Activated CD4-positive, alpha-beta T cell treated with anti-CD3 and anti-CD28 coated beads, Interleukin-2, amount 50 U/mL, for 16 hours (primary cell): ENCODE measurements around the gene HCAR3.
A peak's percentile ranks its signal among the peaks of the same experiment; 100 is the strongest.
"Not testable (repeated sequence)": the region's sequence is repeated elsewhere in the genome, so short reads cannot be mapped to it uniquely, and the experiment has no call there.

Source experiments
- DNase-seq: peaks from one replicate; pipeline ENCODE4 v3.0.0-alpha.2; 2020

The HCAR3 gene

DNA sequence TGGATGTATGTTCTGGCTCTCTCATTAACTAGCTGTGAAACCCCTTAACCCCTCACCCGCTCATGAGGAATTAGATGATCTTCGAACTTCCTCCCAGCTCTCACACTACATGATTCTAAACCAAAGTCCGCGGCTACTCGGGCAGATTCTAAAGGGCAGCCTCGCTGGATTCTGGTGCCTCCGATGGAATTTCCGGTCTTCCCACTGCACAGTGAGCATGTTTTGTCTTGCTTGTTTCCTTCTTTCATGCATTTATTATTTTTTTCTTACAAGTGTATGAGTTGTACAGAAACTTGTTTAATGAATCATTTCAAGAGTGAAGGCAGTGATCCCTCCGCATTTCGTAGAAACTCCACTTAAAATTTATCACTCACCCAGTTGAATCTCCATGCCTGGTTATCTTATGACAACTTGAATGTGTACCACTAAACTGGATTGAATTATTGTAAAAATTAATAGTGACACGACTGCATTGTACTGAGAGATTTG lies 4.5 kb upstream of the HCAR3 start:
- peak; percentile 81 for DNase-seq

DNA sequence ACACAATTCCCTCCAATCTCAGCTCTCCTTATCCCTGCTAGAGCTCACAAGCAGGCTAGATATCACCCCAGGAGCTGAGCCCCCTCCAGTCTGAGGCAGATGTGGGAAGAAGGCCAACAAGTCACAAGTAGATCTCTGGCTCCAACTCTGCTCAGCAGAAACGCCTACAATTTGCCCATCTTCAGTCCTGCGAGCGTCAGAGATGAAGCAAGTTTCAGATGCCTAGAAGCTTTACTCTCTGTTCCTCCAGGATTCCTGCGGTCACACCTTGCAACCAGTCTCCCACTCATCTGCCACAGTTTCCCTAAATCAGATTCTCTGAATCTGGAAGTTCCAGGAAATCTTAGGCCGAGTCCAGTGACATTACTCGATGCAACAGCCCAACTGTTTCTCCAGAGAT lies 1.4 kb downstream of the HCAR3 start:
- not testable (repeated sequence) for DNase-seq

DNA sequence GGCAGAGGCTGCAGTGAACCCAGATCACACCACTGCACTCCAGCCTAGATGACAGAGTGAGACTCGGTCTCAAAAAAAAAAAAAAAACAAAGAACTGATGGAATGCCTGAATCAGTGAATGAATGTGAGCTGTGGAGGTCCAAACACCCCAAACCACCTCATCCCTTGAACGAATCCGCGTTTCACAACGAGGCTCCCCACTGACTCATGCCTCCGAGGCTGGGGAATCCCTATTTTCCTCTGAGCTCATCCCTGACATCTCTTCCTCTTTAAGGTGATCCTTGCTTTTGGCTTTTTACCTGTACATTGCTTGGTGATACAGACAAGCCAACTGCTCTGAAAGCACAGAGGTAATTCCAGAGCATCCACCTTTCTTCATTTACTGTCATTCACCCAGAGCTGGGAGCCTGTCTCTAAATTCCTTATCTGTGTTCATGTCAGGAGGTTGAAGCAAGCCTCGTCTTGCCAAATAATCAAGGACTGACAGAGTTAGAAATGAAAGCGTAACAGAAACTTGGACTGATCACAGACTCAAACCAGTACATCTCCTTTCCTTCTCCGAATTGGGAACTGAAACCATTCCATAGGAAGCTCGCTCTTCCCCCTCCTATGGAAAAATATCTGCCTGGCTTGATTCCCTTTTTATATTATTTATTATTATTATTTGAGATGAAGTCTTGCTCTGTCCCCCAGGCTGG lies 3.0 kb downstream of the HCAR3 start:
- DNase-seq: not testable (repeated sequence)

DNA sequence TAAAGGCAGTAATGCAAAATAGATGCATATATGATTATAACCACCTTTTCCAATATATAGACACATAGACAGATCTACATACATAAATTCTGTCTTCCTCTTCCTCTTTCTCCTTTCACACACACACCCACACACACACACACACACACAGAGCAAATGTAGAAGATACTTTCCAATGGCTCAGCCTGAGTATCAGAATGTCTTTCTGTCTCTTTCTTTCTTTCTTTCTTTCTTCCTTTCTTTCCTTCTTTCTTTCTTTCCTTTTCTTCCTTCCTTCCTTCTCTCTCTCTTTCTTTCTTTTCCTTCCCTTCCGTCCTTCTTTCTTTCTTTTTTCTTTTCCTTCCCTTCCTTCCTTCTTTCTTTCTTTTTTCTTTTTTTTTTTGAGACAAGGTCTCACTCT lies 5.3 kb downstream of the HCAR3 start:
- not testable (repeated sequence) for DNase-seq

DNA sequence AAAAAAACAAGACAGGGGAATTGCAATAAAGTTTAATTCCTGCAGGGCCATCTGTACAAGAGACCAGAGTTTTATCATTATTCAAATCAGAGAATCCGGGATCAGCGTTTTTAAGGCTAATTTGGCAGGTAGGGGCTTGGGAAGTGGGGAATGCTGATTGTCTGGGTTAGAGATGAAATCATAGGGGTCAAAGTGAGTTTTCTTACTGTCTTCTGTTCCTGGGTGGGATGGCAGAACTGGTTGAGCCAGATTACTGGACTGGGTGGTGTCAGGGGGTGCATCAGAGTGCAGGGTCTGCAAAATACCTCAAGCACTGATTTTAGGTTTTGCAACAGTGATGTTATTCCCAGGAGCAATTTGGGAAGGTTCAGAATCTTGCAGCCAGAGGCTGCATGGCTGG lies 6.3 kb downstream of the HCAR3 start:
- not testable (repeated sequence) for DNase-seq

DNA sequence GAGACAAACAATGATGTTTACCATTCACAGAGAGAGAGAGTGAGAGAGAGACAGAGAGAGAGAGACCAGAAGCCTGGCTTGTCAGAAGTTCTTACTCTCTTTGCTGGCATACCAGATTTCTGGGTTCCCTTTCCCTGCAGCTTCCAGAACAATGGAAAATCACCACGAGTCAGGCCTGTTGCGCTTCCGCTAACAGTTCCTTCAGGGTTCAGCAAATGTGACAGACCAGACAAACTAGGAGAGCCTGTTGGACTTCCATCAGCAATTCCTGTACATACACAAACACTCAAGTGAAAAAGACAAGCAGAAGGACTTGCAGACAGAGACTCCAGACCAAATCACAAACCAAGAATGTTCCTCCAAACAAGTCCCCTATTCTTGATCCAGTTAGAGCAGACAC lies 7.3 kb downstream of the HCAR3 start:
- DNase-seq: not testable (repeated sequence)

DNA sequence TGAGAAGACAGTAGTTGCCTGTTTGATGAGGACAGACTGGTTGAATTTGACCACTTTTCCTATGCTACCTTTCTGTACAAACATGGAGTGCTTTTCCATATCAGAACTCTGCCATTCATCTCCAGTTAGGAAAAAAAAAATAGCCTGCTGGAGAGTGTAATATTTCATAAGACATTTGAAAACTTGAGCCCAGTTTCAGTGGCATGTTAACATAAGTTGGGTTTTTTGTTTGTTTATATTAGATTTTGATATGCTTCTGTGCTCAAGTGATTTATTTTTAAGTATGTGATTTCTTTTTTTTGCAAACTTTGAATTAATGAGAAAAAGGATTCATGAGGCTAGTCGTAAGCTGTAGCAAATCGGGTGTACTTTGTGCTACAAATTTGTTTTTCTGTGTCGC lies 12.8 kb downstream of the HCAR3 start:
- not testable (repeated sequence) for DNase-seq

DNA sequence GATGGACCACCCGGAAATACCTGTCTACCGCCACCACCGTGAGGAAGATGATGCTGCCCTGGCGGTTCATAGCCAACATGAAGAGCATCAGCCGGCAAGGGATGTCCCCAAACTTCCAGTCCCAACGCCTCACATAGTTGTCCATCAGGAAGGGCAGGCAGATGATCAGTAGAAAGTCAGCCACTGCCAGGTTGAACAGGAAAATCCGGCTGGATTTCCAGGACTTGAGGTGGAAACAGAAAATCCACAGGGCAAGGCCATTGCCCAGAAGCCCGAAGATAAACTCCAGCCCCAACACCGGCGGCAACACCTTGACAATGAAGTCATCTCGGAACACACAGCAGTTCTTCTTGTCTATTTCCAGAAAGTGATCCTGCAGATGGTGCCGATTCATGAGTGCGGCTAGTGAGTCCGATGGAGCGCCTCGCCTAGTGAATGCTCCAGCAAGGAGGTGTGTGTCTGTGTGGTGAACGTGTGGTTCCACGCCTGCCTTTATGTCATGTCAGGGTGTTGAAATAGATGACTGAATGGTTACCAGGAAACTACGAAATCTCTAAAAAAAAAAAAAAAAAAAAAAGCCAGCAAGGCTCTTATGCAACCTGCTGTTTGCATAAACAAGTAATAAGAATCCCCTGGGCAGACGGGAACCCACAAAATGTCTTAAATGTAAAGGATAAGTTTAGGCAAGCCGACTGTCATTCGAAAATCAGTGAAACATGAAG lies 13.6 kb downstream of the HCAR3 start, which contains the start of gene HCAR2:
HCAR2 (minus strand) TSS at position 468 of the 722 bp plus-strand sequence; CDS start at position 394, 74 bp downstream.
- not testable (repeated sequence) for DNase-seq

DNA sequence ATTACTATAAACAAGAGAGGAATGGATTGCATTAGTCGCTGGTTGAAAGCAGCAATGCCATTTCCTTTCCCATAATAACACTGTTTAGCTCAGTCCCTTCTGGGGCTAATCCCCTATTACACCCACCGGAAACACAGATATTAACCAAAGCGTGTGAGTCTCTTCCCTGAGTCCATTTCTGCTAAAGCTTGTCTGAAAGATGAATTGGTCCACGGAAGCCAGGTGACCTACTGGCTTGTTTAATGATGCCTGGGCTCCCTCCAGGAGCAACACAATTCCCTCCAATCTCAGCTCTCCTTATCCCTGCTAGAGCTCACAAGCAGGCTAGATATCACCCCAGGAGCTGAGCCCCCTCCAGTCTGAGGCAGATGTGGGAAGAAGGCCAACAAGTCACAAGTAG lies 15.1 kb downstream of the HCAR3 start:
- not testable (repeated sequence) for DNase-seq

DNA sequence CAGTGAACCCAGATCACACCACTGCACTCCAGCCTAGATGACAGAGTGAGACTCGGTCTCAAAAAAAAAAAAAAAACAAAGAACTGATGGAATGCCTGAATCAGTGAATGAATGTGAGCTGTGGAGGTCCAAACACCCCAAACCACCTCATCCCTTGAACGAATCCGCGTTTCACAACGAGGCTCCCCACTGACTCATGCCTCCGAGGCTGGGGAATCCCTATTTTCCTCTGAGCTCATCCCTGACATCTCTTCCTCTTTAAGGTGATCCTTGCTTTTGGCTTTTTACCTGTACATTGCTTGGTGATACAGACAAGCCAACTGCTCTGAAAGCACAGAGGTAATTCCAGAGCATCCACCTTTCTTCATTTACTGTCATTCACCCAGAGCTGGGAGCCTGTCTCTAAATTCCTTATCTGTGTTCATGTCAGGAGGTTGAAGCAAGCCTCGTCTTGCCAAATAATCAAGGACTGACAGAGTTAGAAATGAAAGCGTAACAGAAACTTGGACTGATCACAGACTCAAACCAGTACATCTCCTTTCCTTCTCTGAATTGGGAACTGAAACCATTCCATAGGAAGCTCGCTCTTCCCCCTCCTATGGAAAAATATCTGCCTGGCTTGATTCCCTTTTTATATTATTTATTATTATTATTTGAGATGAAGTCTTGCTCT lies 16.4 kb downstream of the HCAR3 start:
- DNase-seq: not testable (repeated sequence)

DNA sequence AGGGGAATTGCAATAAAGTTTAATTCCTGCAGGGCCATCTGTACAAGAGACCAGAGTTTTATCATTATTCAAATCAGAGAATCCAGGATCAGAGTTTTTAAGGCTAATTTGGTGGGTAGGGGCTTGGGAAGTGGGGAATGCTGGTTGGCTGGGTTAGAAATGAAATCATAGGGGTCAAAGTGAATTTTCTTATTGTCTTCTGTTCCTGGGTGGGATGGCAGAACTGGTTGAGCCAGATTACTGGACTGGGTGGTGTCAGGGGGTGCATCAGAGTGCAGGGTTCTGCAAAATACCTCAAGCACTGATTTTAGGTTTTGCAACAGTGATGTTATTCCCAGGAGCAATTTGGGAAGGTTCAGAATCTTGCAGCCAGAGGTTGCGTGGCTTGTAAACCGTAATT lies 19.7 kb downstream of the HCAR3 start:
- DNase-seq: not testable (repeated sequence)

DNA sequence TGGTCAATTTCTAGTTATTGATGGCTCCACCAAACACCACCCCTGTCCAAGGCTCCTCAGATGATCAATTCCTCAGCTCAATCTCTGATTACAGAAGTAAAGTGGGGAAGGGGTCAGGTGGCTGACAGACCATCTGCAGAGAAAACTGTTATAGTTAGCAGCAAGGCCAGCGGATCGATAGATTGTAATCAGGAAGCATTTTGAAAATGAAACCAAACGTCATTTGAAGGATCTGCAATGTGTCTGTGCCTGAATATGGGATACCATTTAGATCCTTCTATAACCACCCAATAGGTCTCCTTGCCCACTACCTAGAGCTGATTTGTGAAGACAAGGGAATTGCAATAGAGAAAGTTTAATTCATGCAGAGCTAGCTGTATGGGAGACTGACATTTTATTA lies 25.0 kb downstream of the HCAR3 start:
- DNase-seq: no peak

DNA sequence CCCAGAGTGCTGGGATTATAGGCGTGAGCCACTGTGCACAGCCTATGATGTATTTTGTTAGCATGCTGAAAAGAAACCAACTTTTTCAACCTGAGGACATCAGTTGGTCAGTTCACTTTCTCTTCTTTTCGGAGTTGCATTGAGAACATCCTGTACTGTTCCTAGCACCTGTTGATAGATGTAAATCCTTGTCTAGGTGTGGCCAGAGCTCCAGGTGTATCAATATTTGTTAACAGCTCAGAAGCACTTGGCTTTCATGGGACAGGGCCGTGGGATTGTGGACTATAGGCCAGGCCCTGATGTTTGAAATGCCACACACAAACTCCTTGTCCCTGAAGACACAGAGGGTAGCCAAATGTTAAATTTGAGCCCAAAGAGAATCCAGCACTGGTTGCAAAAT lies 28.3 kb downstream of the HCAR3 start:
- DNase-seq: no peak

DNA sequence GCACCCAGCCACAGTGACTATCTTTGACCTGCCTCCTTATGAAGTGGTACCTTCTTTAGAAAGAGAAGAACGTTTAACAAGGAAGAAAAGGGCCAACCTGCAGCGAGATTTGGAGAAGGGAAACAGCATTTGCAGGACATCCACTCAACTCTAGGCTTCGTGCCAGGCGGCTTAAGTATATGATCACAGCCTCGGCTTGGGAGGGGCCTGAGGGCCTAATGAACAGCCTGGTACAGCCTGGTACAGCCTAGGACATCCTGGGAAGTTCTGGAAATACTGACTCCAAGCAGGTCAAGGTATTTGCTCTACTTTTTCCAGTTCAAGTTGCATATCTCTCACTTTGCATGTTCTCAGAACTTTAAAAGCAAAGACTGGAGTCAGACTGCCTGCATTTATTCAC lies 29.5 kb downstream of the HCAR3 start:
- DNase-seq: no peak

DNA sequence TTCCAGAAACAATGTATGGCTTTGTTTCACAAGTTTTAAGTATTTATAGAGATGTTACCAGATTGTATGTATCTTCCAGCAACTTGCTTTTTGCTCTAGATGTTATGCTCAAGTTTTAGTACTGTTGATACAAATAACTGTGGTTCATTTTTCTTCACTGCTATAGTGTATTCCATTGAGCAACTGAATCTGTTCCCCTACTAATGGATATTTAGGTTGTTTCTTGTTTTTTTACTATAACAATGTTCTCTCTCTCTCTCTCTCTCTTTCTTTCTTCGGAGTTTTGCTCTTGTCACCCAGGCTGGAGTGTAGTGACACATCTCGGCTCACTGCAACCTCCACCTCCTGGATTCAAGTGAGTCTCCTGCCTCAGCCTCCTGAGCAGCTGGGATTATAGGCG lies 30.1 kb downstream of the HCAR3 start:
- DNase-seq: no peak

DNA sequence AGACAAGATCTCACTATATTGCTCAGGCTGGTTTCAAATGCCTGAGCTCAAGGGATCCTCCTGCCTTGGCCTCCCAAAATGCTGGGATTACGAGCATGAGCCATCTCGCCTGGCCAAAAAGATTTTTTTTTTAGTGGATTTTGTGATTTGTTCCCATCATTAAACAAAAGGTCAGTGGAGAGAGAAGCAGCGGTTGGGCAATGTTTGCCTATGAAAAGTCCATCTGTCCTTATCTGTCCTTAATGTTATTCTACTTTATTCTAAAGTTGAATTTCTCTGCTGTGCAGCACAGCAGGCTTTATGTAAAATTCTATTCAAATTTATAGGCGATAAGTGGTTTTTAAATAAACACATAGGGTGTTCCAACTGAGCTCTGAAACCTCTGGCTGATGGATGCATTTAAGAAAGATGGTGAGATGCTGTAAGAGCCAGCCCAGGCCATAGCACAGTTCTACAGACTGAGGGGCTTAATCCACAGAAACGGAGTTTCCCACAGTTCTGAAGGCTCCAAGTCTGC lies 32.3 kb downstream of the HCAR3 start:
- no peak for DNase-seq

DNA sequence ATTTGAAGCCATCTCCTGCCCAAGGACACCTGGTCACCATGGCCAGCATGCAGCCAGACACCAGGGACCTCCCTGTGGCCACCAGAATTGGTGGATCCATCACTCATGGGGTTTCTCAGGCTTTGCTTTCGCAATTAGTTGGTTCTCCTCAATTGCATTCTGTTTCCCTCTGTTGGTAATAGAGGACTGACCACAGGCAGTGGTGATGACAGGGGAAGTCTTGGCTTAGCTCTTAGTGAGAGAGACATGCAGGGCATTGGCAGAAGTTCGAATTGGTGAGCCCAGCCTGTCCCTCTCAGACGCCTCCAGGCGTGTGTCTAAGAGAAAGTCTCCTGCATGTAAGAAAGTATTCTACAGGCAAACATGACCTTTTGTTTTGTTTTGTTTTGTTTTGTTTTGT lies 34.8 kb downstream of the HCAR3 start:
- DNase-seq: no peak

DNA sequence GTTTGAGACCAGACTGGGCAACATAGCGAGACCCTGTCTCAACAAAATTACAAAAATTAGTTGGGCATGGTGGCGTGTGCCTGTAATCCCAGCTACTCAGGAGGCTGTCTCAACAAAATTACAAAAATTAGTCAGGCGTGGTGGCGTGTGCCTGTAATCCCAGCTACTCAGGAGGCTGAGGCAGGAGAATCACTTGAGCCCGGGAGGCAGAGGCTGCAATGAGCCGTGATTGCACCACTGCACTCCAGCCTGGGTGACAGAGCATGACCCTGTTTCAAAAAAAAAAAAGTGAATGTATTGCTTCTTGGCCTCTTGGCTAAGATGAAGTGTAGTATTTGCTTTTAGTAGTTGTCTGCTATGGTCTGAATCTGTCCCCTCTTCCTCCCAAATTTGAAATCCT lies 35.6 kb downstream of the HCAR3 start:
- not testable (repeated sequence) for DNase-seq

DNA sequence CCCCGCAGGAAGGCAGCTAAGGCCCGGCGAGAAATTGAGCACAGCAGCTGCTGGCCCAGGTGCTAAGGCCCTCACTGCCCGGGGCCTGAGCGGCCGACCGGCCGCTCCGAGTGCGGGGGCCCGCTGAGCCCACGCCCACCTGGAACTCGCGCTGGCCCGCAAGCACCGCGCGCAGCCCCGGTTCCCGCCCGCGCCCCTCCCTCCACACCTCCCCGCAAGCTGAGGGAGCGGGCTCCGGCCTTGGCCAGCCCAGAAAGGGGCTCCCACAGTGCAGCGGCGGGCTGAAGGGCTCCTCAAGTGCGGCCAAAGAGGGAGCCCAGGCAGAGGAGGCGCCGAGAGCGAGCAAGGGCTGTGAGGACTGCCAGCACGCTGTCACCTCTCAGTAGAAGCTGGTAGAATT lies 39.8 kb downstream of the HCAR3 start:
- not testable (repeated sequence) for DNase-seq

DNA sequence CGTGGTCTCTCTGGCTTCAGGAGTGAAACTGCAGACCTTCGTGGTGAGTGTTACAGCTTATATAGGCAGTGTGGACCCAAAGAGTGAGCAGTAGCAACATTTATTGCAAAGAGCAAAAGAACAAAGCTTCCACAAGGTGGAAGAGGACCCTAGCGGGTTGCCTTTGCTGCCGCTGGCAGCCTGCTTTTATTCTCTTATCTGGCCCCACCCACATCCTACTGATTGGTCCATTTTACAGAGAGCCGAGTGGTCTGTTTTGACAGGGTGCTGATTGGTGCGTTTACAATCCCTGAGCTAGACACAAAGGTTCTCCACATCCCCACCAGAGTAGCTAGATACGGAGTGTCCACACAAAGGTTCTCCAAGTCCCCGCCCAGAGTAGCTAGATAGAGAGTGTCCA lies 40.6 kb downstream of the HCAR3 start:
- DNase-seq: not testable (repeated sequence)

DNA sequence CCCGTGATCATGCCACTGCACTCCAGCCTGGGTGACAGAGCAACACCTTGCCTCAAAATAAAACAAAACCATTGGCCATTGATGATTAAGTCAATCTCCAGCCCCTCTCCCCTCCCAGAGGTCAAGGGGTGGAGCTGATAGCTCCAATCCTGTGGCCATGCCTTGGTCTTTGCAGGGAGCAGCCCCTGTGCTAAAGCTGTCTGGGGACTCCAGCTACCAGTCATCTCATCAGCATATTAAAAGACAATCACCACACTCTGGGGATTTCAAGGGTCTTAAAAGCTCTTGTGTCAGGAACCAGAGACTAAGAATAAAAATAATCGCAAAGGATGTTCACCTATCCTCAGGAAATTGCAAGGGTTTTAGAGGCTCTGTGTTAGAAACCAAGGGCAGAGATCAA lies 44.1 kb downstream of the HCAR3 start:
- no peak for DNase-seq

DNA sequence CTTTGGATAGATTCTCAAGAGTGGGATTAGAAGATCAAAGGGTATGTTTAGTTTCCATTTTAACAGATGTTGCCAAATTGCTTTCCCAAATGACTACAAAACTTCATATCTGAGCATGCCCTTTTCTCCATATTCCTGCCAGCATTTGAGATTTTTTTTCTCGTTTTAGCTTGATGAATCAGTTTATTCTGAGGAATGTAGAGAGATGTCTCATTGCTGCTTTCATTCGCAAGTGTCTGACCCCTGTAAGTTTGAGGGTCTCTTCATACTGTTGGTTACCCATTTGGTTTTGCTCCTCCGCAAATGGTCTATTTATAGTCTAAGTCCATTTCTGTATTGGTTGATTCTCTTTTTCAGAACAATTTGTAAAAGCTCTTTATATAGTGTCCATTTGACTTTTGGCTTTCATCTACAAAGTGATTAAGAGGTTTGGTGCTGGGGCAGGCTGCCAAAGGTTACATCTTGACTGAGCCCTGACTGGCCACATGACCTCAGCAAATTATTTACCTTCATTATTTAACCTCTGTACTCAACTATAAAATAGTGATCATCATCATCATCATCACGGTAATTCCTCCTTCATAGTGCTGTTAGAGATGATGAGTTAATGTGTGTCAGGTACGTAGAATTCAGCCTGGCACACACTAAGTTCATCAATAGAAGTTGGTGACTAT lies 47.1 kb downstream of the HCAR3 start:
- no peak for DNase-seq

DNA sequence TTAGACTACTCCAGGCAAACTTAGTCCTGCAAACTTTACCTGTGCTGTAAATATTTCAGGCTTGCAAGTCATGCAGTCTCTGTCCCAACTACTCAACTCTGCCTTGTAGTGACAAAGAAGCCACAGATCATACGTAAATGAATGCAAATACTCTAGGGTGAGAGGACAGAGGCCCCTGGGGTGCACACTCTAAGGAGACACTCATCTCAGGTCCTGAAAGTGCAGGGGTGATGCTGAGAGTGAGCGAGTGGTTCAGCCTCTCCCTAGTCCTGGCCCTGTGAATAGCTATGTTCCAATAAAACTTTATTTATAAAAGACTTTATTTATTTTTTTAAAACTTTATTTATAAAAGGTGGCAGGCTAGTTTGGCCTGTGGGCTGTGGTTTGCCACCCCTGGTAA lies 48.3 kb downstream of the HCAR3 start:
- no peak for DNase-seq
